ENCODE data around the gene CAMKK2.

DNA sequence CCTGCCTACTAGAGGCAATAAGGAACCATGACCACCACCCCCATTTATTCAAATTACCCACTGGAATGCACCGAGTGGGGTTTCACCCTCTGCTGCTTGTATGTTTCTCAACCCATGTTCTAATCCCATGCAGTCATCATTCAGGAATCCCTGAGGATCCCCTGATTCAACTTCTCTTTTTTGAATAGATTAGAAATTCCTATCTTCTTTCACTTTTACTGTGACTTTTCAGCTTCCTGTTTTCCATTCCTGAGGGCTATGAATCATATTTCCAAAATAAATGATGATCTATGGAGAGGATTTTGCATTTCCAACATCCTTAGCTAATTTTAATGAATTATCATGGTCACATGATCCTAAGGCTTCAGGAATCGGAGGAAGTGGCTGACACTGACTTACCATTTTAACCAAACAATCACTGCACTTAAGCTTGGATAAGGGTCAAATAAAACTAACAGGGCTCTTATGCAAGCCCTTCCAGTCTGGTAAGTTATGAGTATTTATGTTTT, 105.9 kb downstream of the CAMKK2 start:
- TF ChIP-seq POLR2A (IDR thresholded peaks at IDR 0.05) (no peak), CTCF (IDR thresholded peaks at IDR 0.05 in 8 of 11, conservative IDR thresholded peaks at IDR 0.05 in 3 of 11) (no peak), POLR2AphosphoS5 (IDR thresholded peaks at IDR 0.05) (no peak)
